Measurements from ENCODE around the gene GABBR2. TPM values are rescaled to one million over a fixed set of nuclear protein-coding genes. Genes with fewer than 3 reads are reported as not detected.

The GABBR2 gene
- total RNA-seq, 1 experiment from 2014 or later = 6.3 TPM

GRCh38 chr9:98743329-98743728, 34.6 kb upstream of the GABBR2 start:
- Histone ChIP-seq H3K27me3 (ENCODE audit: control insufficient read depth, insufficient read depth, low read length) (no peaks in the 10 kb centered on the region), H3K4me3 (ENCODE audit: low read depth in 2 of 2, low read length in 2 of 2) (no peak overlapping the region), H3K27ac (ENCODE audit: low read length) (no peak overlapping the region), H3K9me3 (ENCODE audit: control insufficient read depth, insufficient read depth, low read depth, low read length) (no peaks in the 10 kb centered on the region), H3K4me1 (ENCODE audit: control insufficient read depth, insufficient read depth, low read length) (no peaks in the 10 kb centered on the region), H3K36me3 (ENCODE audit: control insufficient read depth, insufficient read depth, low read length) (no peaks in the 10 kb centered on the region; the same call in 1 of the 2 replicates)
- DNase-seq (ENCODE audit: low read depth, low spot score) (no peak), ATAC-seq (no peak)
- no peak for TF ChIP-seq CTCF (IDR thresholded peaks at IDR 0.05)
- no peak for TF ChIP-seq REST (IDR thresholded peaks at IDR 0.05; ENCODE audit: insufficient read depth in 1 of 2, low read depth in 2 of 2, low read length in 1 of 2)
- TF ChIP-seq POLR2AphosphoS5 (IDR thresholded peaks at IDR 0.05; ENCODE audit: low read depth, low read length) = no peak
- in situ Hi-C loops (cut with HindIII; ENCODE audit: low pct_unique_long_range_greater_than_20kb, low sequenced_read_pairs) (no loop called here), intact Hi-C loops (cut with micrococcal nuclease; ENCODE audit: unreplicated experiment) (no loop called here)
- ChIA-PET CTCF (no interaction called here), POLR2A (no interaction called here)
- no TSS peak for BruUV-seq (replicated peaks)

- POLR2A ChIA-PET = no interaction called here
- no peak for TF ChIP-seq SIN3A (IDR thresholded peaks at IDR 0.05; ENCODE audit: borderline replicate concordance, insufficient read depth, low read depth, low read length)
- no peak for TF ChIP-seq REST (IDR thresholded peaks at IDR 0.05; ENCODE audit: insufficient read depth in 1 of 2, low read depth in 2 of 2, low read length in 1 of 2)
- no peak overlapping the region for H3K27ac ChIP-seq (ENCODE audit: low read length)
- ATAC-seq = no peak
- H3K27me3 ChIP-seq (ENCODE audit: control insufficient read depth, insufficient read depth, low read length) = no peaks in the 10 kb centered on the region
- CTCF ChIA-PET = no interaction called here
- in situ Hi-C loops (cut with HindIII; ENCODE audit: low pct_unique_long_range_greater_than_20kb, low sequenced_read_pairs) (no loop called here), intact Hi-C loops (cut with micrococcal nuclease; ENCODE audit: unreplicated experiment) (no loop called here)
- BruUV-seq (replicated peaks) = no TSS peak
- no peaks in the 10 kb centered on the region for H3K4me1 ChIP-seq (ENCODE audit: control insufficient read depth, insufficient read depth, low read length)
- H3K4me3 ChIP-seq (ENCODE audit: low read depth in 2 of 2, low read length in 2 of 2) = no peak overlapping the region
- H3K36me3 ChIP-seq (ENCODE audit: control insufficient read depth, insufficient read depth, low read length) = no peaks in the 10 kb centered on the region; the same call in 1 of the 2 replicates
- no peak for DNase-seq (ENCODE audit: low read depth, low spot score)
- H3K9me3 ChIP-seq (ENCODE audit: control insufficient read depth, insufficient read depth, low read depth, low read length) = no peaks in the 10 kb centered on the region
Measured at GRCh38 chr9:98742325-98743280, 33.9 kb upstream of the GABBR2 start.
